HCT116 (cell line): ENCODE data around the gene MYH14.

Experiments used
- EZH2phosphoT487 ChIP-seq: fragments of 200-600 bp; IDR thresholded peaks from 2 replicates; pipeline ENCODE4 v1.6.1; 2018; ENCODE audit warnings: antibody characterized with exemption, borderline replicate concordance
- POLR2A ChIP-seq: IDR thresholded peaks from 2 replicates; pipeline ENCODE4 v1.7.0; 2011; ENCODE audit warnings: borderline replicate concordance; ENCODE audit not compliant: insufficient read depth, insufficient read length; ENCODE audit errors: extremely low read depth
- POLR2AphosphoS5 ChIP-seq: IDR thresholded peaks from 2 replicates; pipeline ENCODE4 v1.6.1; 2011; ENCODE audit warnings: mild to moderate bottlenecking, low read depth, low read length, moderate library complexity
- RAD21 ChIP-seq: IDR thresholded peaks from 2 replicates; pipeline ENCODE4 v1.6.1; 2012; ENCODE audit warnings: low read depth, mild to moderate bottlenecking
- SP1 ChIP-seq: IDR thresholded peaks from 2 replicates; pipeline ENCODE4 v1.6.1; 2012; ENCODE audit warnings: low read depth
- TCF7L2 ChIP-seq: IDR thresholded peaks from 2 replicates; pipeline ENCODE4 v1.7.0; 2011; ENCODE audit warnings: borderline replicate concordance, inconsistent platforms; ENCODE audit not compliant: insufficient read depth, insufficient read length; ENCODE audit errors: extremely low read depth
- YY1 ChIP-seq: IDR thresholded peaks from 2 replicates; pipeline ENCODE4 v1.6.1; 2011; ENCODE audit warnings: low read length, low read depth, moderate library complexity, mild to moderate bottlenecking; ENCODE audit not compliant: insufficient replicate concordance; ENCODE audit errors: extremely low read depth
- ZNF274 ChIP-seq: fragments of 200-500 bp; sonication (Bioruptor generic); IDR thresholded peaks from 2 replicates; pipeline ENCODE4 v1.6.1; 2014; ENCODE audit warnings: mild to moderate bottlenecking, low read depth, low read length, inconsistent platforms
- TF ChIP-seq, protein P1 (sequence below), 3 experiments: fragments of 200-600 bp in 1 of 3; sonication (generic) in 1 of 3; IDR thresholded peaks in 2 of 3; conservative IDR thresholded peaks in 1 of 3; 2 replicates each; pipeline ENCODE4 v1.5.1; 2012 to 2017; ENCODE audit warnings: low read depth in 2 of 3, low read length in 2 of 3, antibody characterized with exemption in 1 of 3, borderline replicate concordance in 1 of 3, control low read depth in 1 of 3, mild to moderate bottlenecking in 1 of 3, mixed read lengths in 1 of 3, mixed run types in 1 of 3, moderate library complexity in 1 of 3; ENCODE audit not compliant: insufficient read depth in 1 of 3
- TF ChIP-seq, protein P2 (sequence below): IDR thresholded peaks from 2 replicates; pipeline ENCODE4 v1.6.1; 2012
- TF ChIP-seq, protein P3 (sequence below): IDR thresholded peaks from 2 replicates; pipeline ENCODE4 v1.6.1; 2012; ENCODE audit warnings: low read depth

DNA sequence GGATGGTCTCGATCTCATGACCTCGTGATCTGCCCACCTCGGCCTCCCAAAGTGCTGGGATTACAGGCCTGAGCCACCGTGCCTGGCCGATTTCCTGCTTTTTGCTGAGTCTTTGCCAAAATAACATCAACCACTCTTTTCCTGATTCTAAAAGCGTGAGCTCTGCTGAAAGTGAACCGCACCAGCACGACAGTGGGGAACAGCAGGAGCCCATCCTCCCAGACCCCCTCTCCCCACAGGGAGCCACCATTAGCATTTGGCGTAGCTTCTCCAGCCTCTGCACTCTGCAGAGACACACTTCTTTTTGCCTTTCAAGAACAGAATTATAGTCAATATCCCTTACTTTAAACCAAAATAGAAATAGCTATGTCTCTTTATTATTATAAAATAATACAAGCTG is 41.3 kb downstream of the MYH14 start:
- TF ChIP-seq POLR2A (no peak), SP1 (no peak), POLR2AphosphoS5 (no peak), YY1 (no peak), RAD21 (no peak), ZNF274 (no peak), EZH2phosphoT487 (no peak), TCF7L2 (no peak)
- TF ChIP-seq, protein P1, sequence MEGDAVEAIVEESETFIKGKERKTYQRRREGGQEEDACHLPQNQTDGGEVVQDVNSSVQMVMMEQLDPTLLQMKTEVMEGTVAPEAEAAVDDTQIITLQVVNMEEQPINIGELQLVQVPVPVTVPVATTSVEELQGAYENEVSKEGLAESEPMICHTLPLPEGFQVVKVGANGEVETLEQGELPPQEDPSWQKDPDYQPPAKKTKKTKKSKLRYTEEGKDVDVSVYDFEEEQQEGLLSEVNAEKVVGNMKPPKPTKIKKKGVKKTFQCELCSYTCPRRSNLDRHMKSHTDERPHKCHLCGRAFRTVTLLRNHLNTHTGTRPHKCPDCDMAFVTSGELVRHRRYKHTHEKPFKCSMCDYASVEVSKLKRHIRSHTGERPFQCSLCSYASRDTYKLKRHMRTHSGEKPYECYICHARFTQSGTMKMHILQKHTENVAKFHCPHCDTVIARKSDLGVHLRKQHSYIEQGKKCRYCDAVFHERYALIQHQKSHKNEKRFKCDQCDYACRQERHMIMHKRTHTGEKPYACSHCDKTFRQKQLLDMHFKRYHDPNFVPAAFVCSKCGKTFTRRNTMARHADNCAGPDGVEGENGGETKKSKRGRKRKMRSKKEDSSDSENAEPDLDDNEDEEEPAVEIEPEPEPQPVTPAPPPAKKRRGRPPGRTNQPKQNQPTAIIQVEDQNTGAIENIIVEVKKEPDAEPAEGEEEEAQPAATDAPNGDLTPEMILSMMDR (IDR thresholded peaks at IDR 0.05 in 2 of 3, conservative IDR thresholded peaks at IDR 0.05 in 1 of 3; ENCODE audit: borderline replicate concordance in 1 of 3, insufficient read depth in 1 of 3, low read depth in 2 of 3, low read length in 2 of 3) = no peak
- TF ChIP-seq, protein P2, sequence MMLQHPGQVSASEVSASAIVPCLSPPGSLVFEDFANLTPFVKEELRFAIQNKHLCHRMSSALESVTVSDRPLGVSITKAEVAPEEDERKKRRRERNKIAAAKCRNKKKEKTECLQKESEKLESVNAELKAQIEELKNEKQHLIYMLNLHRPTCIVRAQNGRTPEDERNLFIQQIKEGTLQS = no peak
- TF ChIP-seq, protein P3, sequence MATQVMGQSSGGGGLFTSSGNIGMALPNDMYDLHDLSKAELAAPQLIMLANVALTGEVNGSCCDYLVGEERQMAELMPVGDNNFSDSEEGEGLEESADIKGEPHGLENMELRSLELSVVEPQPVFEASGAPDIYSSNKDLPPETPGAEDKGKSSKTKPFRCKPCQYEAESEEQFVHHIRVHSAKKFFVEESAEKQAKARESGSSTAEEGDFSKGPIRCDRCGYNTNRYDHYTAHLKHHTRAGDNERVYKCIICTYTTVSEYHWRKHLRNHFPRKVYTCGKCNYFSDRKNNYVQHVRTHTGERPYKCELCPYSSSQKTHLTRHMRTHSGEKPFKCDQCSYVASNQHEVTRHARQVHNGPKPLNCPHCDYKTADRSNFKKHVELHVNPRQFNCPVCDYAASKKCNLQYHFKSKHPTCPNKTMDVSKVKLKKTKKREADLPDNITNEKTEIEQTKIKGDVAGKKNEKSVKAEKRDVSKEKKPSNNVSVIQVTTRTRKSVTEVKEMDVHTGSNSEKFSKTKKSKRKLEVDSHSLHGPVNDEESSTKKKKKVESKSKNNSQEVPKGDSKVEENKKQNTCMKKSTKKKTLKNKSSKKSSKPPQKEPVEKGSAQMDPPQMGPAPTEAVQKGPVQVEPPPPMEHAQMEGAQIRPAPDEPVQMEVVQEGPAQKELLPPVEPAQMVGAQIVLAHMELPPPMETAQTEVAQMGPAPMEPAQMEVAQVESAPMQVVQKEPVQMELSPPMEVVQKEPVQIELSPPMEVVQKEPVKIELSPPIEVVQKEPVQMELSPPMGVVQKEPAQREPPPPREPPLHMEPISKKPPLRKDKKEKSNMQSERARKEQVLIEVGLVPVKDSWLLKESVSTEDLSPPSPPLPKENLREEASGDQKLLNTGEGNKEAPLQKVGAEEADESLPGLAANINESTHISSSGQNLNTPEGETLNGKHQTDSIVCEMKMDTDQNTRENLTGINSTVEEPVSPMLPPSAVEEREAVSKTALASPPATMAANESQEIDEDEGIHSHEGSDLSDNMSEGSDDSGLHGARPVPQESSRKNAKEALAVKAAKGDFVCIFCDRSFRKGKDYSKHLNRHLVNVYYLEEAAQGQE = no peak
